Measurements from ENCODE around the gene UCP2.

GRCh38 chr11:73977856-73978519 is 4.7 kb downstream of the UCP2 start:
- TF ChIP-seq CTCF (IDR thresholded peaks at IDR 0.05): no peak
- no peak for TF ChIP-seq POLR2A (IDR thresholded peaks at IDR 0.05)

Data from heart left ventricle (tissue), 13 donors.